GM23338 (cell line): ENCODE data around the gene FIG4. TPM values are rescaled to one million over a fixed set of nuclear protein-coding genes. Genes with fewer than 3 reads are reported as not detected.

Experiments
- ATAC-seq: fragments of 200-7000 bp; cut with Tn5 transposase; 3 replicates; pipeline ENCODE4 v1.9.1; 2020
- DNase-seq: peaks from one replicate; pipeline ENCODE4 v3.0.0-alpha.2; 2015; ENCODE audit warnings: low spot score
- H2AFZ ChIP-seq: fragments of 200-600 bp; sonication (generic); 2 replicates; pipeline ENCODE4 v1.8.0; 2016; ENCODE audit warnings: antibody characterized with exemption, mild to moderate bottlenecking, moderate library complexity
- H3F3A ChIP-seq: fragments of 200-600 bp; sonication (generic); replicated peaks from 2 replicates; pipeline ENCODE4 v1.8.0; 2017; ENCODE audit warnings: antibody characterized with exemption, mixed run types, low read depth
- H3K27ac ChIP-seq: fragments of 200-600 bp; sonication (generic); 2 replicates; pipeline ENCODE4 v1.6.1; 2016; ENCODE audit warnings: low read depth
- H3K27me3 ChIP-seq: fragments of 200-600 bp; sonication (generic); 2 replicates; pipeline ENCODE4 v1.8.0; 2016; ENCODE audit warnings: mild to moderate bottlenecking, mixed run types, moderate library complexity; ENCODE audit not compliant: insufficient read depth
- H3K36me3 ChIP-seq: fragments of 200-600 bp; sonication (generic); 2 replicates; pipeline ENCODE4 v1.8.0; 2016; ENCODE audit warnings: mild to moderate bottlenecking; ENCODE audit not compliant: insufficient read depth
- H3K4me1 ChIP-seq: fragments of 200-600 bp; sonication (generic); 2 replicates; pipeline ENCODE4 v1.8.0; 2016; ENCODE audit warnings: mild to moderate bottlenecking, moderate library complexity; ENCODE audit not compliant: insufficient read depth
- H3K4me2 ChIP-seq: fragments of 200-600 bp; sonication (generic); 2 replicates; pipeline ENCODE4 v1.7.1; 2017; ENCODE audit warnings: mixed run types
- H3K4me3 ChIP-seq: fragments of 200-600 bp; sonication (generic); 2 replicates; pipeline ENCODE4 v1.6.1; 2016; ENCODE audit warnings: mixed run types
- H3K79me2 ChIP-seq: fragments of 200-600 bp; sonication (generic); replicated peaks from 2 replicates; pipeline ENCODE4 v1.8.0; 2017; ENCODE audit warnings: mild to moderate bottlenecking; ENCODE audit not compliant: insufficient read depth
- H3K9me2 ChIP-seq: fragments of 200-600 bp; sonication (generic); 2 replicates; pipeline ENCODE4 v1.8.0; 2017; ENCODE audit not compliant: insufficient read depth
- H4K20me1 ChIP-seq: fragments of 200-600 bp; sonication (generic); replicated peaks from 2 replicates; pipeline ENCODE4 v1.8.0; 2017; ENCODE audit warnings: mild to moderate bottlenecking; ENCODE audit not compliant: insufficient read depth
- H3K27ac Mint-ChIP-seq: 2 replicates; pipeline ENCODE4 v1.8.0; 2020; ENCODE audit warnings: inconsistent platforms, mild to moderate bottlenecking, moderate library complexity, mixed read lengths
- H3K27me3 Mint-ChIP-seq: 3 replicates; pipeline ENCODE4 v1.8.0; 2022; ENCODE audit warnings: low read depth, mild to moderate bottlenecking, moderate library complexity, mixed read lengths, inconsistent platforms; ENCODE audit not compliant: insufficient read depth, poor library complexity
- H3K36me3 Mint-ChIP-seq: 3 replicates; pipeline ENCODE4 v1.8.0; 2021; ENCODE audit warnings: low read depth, mild to moderate bottlenecking, inconsistent platforms, moderate library complexity, mixed read lengths
- H3K4me1 Mint-ChIP-seq: 3 replicates; pipeline ENCODE4 v1.8.0; 2020; ENCODE audit warnings: mild to moderate bottlenecking, inconsistent platforms, mixed read lengths
- H3K4me3 Mint-ChIP-seq: 3 replicates; pipeline ENCODE4 v1.8.0; 2021; ENCODE audit warnings: moderate library complexity, mild to moderate bottlenecking, inconsistent platforms, mixed read lengths
- H3K9me3 Mint-ChIP-seq: 3 replicates; pipeline ENCODE4 v1.8.0; 2020; ENCODE audit warnings: moderate library complexity, mild to moderate bottlenecking, inconsistent platforms, mixed read lengths
- CTCF ChIP-seq, 2 experiments: fragments of 200-600 bp in 1 of 2; sonication (generic) in 1 of 2; conservative IDR thresholded peaks; 2 replicates each; pipeline versions ENCODE4 v1.5.1 to v1.6.1; 2016 to 2017; ENCODE audit warnings: antibody characterized with exemption in 2 of 2, low read depth in 2 of 2, mild to moderate bottlenecking in 2 of 2, moderate library complexity in 1 of 2
- ETS1 ChIP-seq: IDR thresholded peaks from 2 replicates; pipeline ENCODE4 v1.6.1; 2016; ENCODE audit warnings: antibody characterized with exemption
- EZH2 ChIP-seq: fragments of 200-600 bp; sonication (generic); IDR thresholded peaks from one replicate; pipeline ENCODE4 v1.8.0; 2017; ENCODE audit warnings: antibody characterized with exemption, mild to moderate bottlenecking, low read depth; ENCODE audit not compliant: unreplicated experiment
- JUNB ChIP-seq: IDR thresholded peaks from one replicate; pipeline ENCODE4 v1.6.1; 2016; ENCODE audit warnings: antibody characterized with exemption; ENCODE audit not compliant: unreplicated experiment
- ZNF114 ChIP-seq: fragments of 250-450 bp; sonication (Bioruptor Pico); IDR thresholded peaks from 2 replicates; pipeline ENCODE4 v1.5.0; 2020; ENCODE audit warnings: mild to moderate bottlenecking, moderate library complexity
- ZNF462 ChIP-seq: fragments of 250-450 bp; sonication (Bioruptor Pico); IDR thresholded peaks from 2 replicates; pipeline ENCODE4 v1.5.0; 2020; ENCODE audit warnings: mild to moderate bottlenecking, moderate library complexity
- polyA plus RNA-seq: library from polyadenylated mRNA; unstranded; fragments of >200 nt; fragmentation: Nextera tagmentation; extraction: Ambion mirVana; gene quantifications from 2 replicates; pipeline ENCODE4 v1.2.1, GENCODE V29; 2016
- total RNA-seq: library from RNA; depleted of rRNA; stranded (reverse); fragments of >200 nt; shearing (Covaris generic); gene quantifications from 2 replicates; pipeline ENCODE4 v1.2.3, GENCODE V29; 2014

FIG4 gene
- total and polyA plus RNA-seq, 2 experiments from 2014 or later: 7.0 to 16.9 TPM

DNA sequence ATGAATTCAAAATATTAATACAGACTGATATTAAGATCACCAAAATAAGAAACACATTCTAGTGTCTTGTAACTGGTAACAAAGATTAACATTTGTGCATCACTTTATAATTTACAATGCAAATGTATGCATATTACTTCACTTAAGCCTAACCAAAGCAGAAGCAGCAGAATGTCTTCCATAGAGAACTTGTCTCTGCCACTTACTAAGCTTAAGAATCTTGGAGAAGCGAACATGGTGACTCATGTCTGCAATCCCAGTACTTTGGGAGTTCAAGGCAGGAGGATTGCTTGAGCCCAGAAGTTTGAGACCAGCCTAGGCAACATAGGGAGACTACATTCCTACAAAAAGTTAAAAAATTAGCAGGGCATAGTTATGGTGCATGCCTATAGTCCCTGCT, 18.9 kb upstream of the FIG4 start:
- no peak overlapping the region; the same call in 1 of the 2 replicates for H2AFZ ChIP-seq
- H3K36me3 Mint-ChIP-seq: no peaks in the 10 kb centered on the region; the same call in 2 of the 3 replicates
- H3K27me3 Mint-ChIP-seq: no peaks in the 10 kb centered on the region
- H4K20me1 ChIP-seq: no peaks in the 10 kb centered on the region
- H3K27me3 ChIP-seq: no peaks in the 10 kb centered on the region
- no peak overlapping the region for H3K4me3 Mint-ChIP-seq
- H3K4me1 Mint-ChIP-seq: peaks cover 13% of the 10 kb centered on the region
- no peak overlapping the region for H3K4me3 ChIP-seq
- H3K27ac Mint-ChIP-seq: peak overlapping the region; percentile 63; the same call in 1 of the 2 replicates
- no peak overlapping the region for H3K27ac ChIP-seq
- no peaks in the 10 kb centered on the region for H3F3A ChIP-seq
- ATAC-seq: no peak
- DNase-seq: no peak
- H3K79me2 ChIP-seq: no peaks in the 10 kb centered on the region
- no peaks in the 10 kb centered on the region for H3K9me3 Mint-ChIP-seq
- no peak for TF ChIP-seq ETS1
- no peak for TF ChIP-seq ZNF114
- TF ChIP-seq JUNB: no peak
- TF ChIP-seq ZNF462 (CRISPR knock-in tag): no peak
- TF ChIP-seq CTCF (conservative IDR thresholded peaks at IDR 0.05; ENCODE audit: low read depth in 2 of 2): no peak
- TF ChIP-seq EZH2: no peak
- H3K36me3 ChIP-seq: no peaks in the 10 kb centered on the region
- no peaks in the 10 kb centered on the region for H3K9me2 ChIP-seq
- H3K4me1 ChIP-seq: peaks cover 15% of the 10 kb centered on the region; the same call in 1 of the 2 replicates
- 0 out of 2 replicates have a peak overlapping the region, but pooled peaks have one; percentile 22 for H3K4me2 ChIP-seq
